Measurements from ENCODE around the gene PDZD2.

PDZD2 gene

GRCh38 chr5:31698673-31699072 is 59.7 kb downstream of the PDZD2 start:
- H3K79me2 ChIP-seq (ENCODE audit: control insufficient read depth, low read length), result no peaks in the 10 kb centered on the region
- no peak overlapping the region for H3K27ac ChIP-seq (ENCODE audit: low read depth, low read length)
- TF ChIP-seq EZH2phosphoT487 (IDR thresholded peaks at IDR 0.05; ENCODE audit: borderline replicate concordance, low read length) (no peak), CTCF (IDR thresholded peaks at IDR 0.05; ENCODE audit: low read depth, low read length, poor library complexity, severe bottlenecking) (no peak)
- H3F3A ChIP-seq (ENCODE audit: control insufficient read depth, insufficient read depth), result no peaks in the 10 kb centered on the region
- no peaks in the 10 kb centered on the region for H3K4me1 ChIP-seq (ENCODE audit: control insufficient read depth, low read length)
- no peaks in the 10 kb centered on the region for H3K9me3 ChIP-seq (ENCODE audit: control insufficient read depth, insufficient read depth, low read length)
- no peak overlapping the region for H3K4me2 ChIP-seq (ENCODE audit: low read length)
- H3K36me3 ChIP-seq (ENCODE audit: control insufficient read depth, low read length), result no peaks in the 10 kb centered on the region
- no peaks in the 10 kb centered on the region; the same call in 1 of the 2 replicates for H3K27me3 ChIP-seq (ENCODE audit: control insufficient read depth, low read length)
- no peaks in the 10 kb centered on the region for H4K20me1 ChIP-seq (ENCODE audit: control insufficient read depth, insufficient read depth, low read depth, low read length)
- H3K4me3 ChIP-seq (ENCODE audit: low read length), result no peak overlapping the region
- H3K9me2 ChIP-seq (replicated peaks; ENCODE audit: control insufficient read depth, low read length), result no peaks in the 10 kb centered on the region

- Histone ChIP-seq H3K4me3 (ENCODE audit: low read length) (no peak overlapping the region), H3K4me2 (ENCODE audit: low read length) (no peak overlapping the region)
- TF ChIP-seq EZH2phosphoT487 (IDR thresholded peaks at IDR 0.05; ENCODE audit: borderline replicate concordance, low read length), result no peak
- no peak for TF ChIP-seq CTCF (IDR thresholded peaks at IDR 0.05; ENCODE audit: low read depth, low read length, poor library complexity, severe bottlenecking)
Measured at GRCh38 chr5:31701642-31702299, 62.8 kb downstream of the PDZD2 start.

GRCh38 chr5:31702712-31703111 is 63.8 kb downstream of the PDZD2 start:
- Histone ChIP-seq H4K20me1 (ENCODE audit: control insufficient read depth, insufficient read depth, low read depth, low read length) (no peaks in the 10 kb centered on the region), H3K27ac (ENCODE audit: low read depth, low read length) (no peak overlapping the region), H3K79me2 (ENCODE audit: control insufficient read depth, low read length) (no peaks in the 10 kb centered on the region), H3K4me2 (ENCODE audit: low read length) (no peak overlapping the region), H3K36me3 (ENCODE audit: control insufficient read depth, low read length) (no peaks in the 10 kb centered on the region), H3K27me3 (ENCODE audit: control insufficient read depth, low read length) (no peaks in the 10 kb centered on the region; the same call in 1 of the 2 replicates), H3K9me2 (replicated peaks; ENCODE audit: control insufficient read depth, low read length) (no peaks in the 10 kb centered on the region), H3K9me3 (ENCODE audit: control insufficient read depth, insufficient read depth, low read length) (no peaks in the 10 kb centered on the region), H3K4me1 (ENCODE audit: control insufficient read depth, low read length) (no peaks in the 10 kb centered on the region), H3F3A (ENCODE audit: control insufficient read depth, insufficient read depth) (no peaks in the 10 kb centered on the region), H3K4me3 (ENCODE audit: low read length) (no peak overlapping the region)
- TF ChIP-seq CTCF (IDR thresholded peaks at IDR 0.05; ENCODE audit: low read depth, low read length, poor library complexity, severe bottlenecking), result no peak
- no peak for TF ChIP-seq EZH2phosphoT487 (IDR thresholded peaks at IDR 0.05; ENCODE audit: borderline replicate concordance, low read length)

More at GRCh38 chr5:31701642-31702299, 62.8 kb downstream of the PDZD2 start:
- no peaks in the 10 kb centered on the region for H4K20me1 ChIP-seq (ENCODE audit: control insufficient read depth, insufficient read depth, low read depth, low read length)
- H3K4me1 ChIP-seq (ENCODE audit: control insufficient read depth, low read length), result no peaks in the 10 kb centered on the region
- H3K36me3 ChIP-seq (ENCODE audit: control insufficient read depth, low read length), result no peaks in the 10 kb centered on the region
- H3K9me2 ChIP-seq (replicated peaks; ENCODE audit: control insufficient read depth, low read length), result no peaks in the 10 kb centered on the region
- no peaks in the 10 kb centered on the region for H3K79me2 ChIP-seq (ENCODE audit: control insufficient read depth, low read length)
- H3K9me3 ChIP-seq (ENCODE audit: control insufficient read depth, insufficient read depth, low read length), result no peaks in the 10 kb centered on the region
- H3K27me3 ChIP-seq (ENCODE audit: control insufficient read depth, low read length), result no peaks in the 10 kb centered on the region; the same call in 1 of the 2 replicates
- H3K27ac ChIP-seq (ENCODE audit: low read depth, low read length), result no peak overlapping the region
- no peaks in the 10 kb centered on the region for H3F3A ChIP-seq (ENCODE audit: control insufficient read depth, insufficient read depth)

Measured in DOHH2 (cell line).